Measurements from ENCODE around the gene KIAA0825.
A peak's percentile ranks its signal among the peaks of the same experiment; 100 is the strongest.

Gene KIAA0825

GRCh38 chr5:94103514-94104245 is 514.7 kb downstream of the KIAA0825 start:
- peaks cover 63% of the 10 kb centered on the region for H3K4me1 Mint-ChIP-seq
- peaks cover 68% of the 10 kb centered on the region for H3K36me3 Mint-ChIP-seq
- no peaks in the 10 kb centered on the region for H3K27me3 Mint-ChIP-seq
- no peak for ATAC-seq
- H3K27ac Mint-ChIP-seq = peak overlapping the region; percentile 45
- H3K4me3 Mint-ChIP-seq = no peak overlapping the region
- peaks cover 28% of the 10 kb centered on the region for H3K9me3 Mint-ChIP-seq
